WTC11 (cell line): ENCODE results near the gene ELFN1. TPM values are rescaled to one million over a fixed set of nuclear protein-coding genes. Genes with fewer than 3 reads are reported as not detected.

Source experiments
- ATAC-seq: fragments of 200-7000 bp; cut with Tn5 transposase; 2 replicates; pipeline ENCODE4 v1.10.0; 2021; ENCODE audit warnings: mild to moderate bottlenecking, moderate library complexity
- CTCF ChIA-PET: fragments of 300-600 bp; sonication (Branson Sonifier 250); formaldehyde crosslinking; loops from one replicate; lab custom pipeline; 2021; ENCODE audit warnings: antibody characterized with exemption; lab: Charles Lee
- POLR2A ChIA-PET: fragments of 350-600 bp; sonication (Branson Sonifier 250); formaldehyde crosslinking; loops from one replicate; lab custom pipeline; 2021; ENCODE audit warnings: antibody characterized with exemption; lab: Charles Lee
- DNase-seq: peaks from one replicate; pipeline ENCODE4 v3.0.0; 2021; ENCODE audit warnings: low spot score
- H3K27ac Mint-ChIP-seq: 2 replicates; pipeline ENCODE4 v1.8.0; 2021; ENCODE audit warnings: mixed read lengths
- H3K27me3 Mint-ChIP-seq: 2 replicates; pipeline ENCODE4 v1.8.0; 2021; ENCODE audit warnings: low read depth, mild to moderate bottlenecking, moderate library complexity, mixed read lengths
- H3K36me3 Mint-ChIP-seq: 2 replicates; pipeline ENCODE4 v1.8.0; 2021; ENCODE audit warnings: mixed read lengths
- H3K4me1 Mint-ChIP-seq: 2 replicates; pipeline ENCODE4 v1.8.0; 2022; ENCODE audit warnings: mixed read lengths
- H3K4me3 Mint-ChIP-seq: 2 replicates; pipeline ENCODE4 v1.8.0; 2021; ENCODE audit warnings: mild to moderate bottlenecking, moderate library complexity, mixed read lengths
- H3K9me3 Mint-ChIP-seq: 2 replicates; pipeline ENCODE4 v1.8.0; 2021; ENCODE audit warnings: mixed read lengths
- CREB1 ChIP-seq: sonication (generic); formaldehyde crosslinking; IDR thresholded peaks from 2 replicates; pipeline ENCODE4 v1.8.0; 2023; ENCODE audit warnings: mild to moderate bottlenecking, missing genetic modification reagents
- ELF4 ChIP-seq: sonication (generic); formaldehyde crosslinking; IDR thresholded peaks from 2 replicates; pipeline ENCODE4 v1.8.1; 2022; ENCODE audit warnings: low read depth, mild to moderate bottlenecking, moderate library complexity, missing genetic modification reagents
- ETV6 ChIP-seq: sonication (generic); formaldehyde crosslinking; IDR thresholded peaks from 2 replicates; pipeline ENCODE4 v1.8.1; 2022; ENCODE audit warnings: mild to moderate bottlenecking, missing genetic modification reagents
- FOXJ3 ChIP-seq: sonication (generic); formaldehyde crosslinking; IDR thresholded peaks from 2 replicates; pipeline ENCODE4 v1.9.0; 2021; ENCODE audit warnings: missing genetic modification reagents, mild to moderate bottlenecking, borderline replicate concordance
- FOXP1 ChIP-seq: sonication (generic); formaldehyde crosslinking; IDR thresholded peaks from 2 replicates; pipeline ENCODE4 v1.8.0; 2022; ENCODE audit warnings: missing genetic modification reagents, mild to moderate bottlenecking, moderate library complexity, borderline replicate concordance
- GABPB1 ChIP-seq: sonication (generic); formaldehyde crosslinking; IDR thresholded peaks from 2 replicates; pipeline ENCODE4 v1.8.1; 2023; ENCODE audit warnings: mild to moderate bottlenecking, missing genetic modification reagents
- JUN ChIP-seq: sonication (generic); formaldehyde crosslinking; IDR thresholded peaks from 2 replicates; pipeline ENCODE4 v1.8.0; 2023; ENCODE audit warnings: mild to moderate bottlenecking, missing genetic modification reagents
- NR3C1 ChIP-seq: sonication (generic); formaldehyde crosslinking; conservative IDR thresholded peaks from 2 replicates; pipeline ENCODE4 v1.8.1; 2023; ENCODE audit warnings: low read depth, mild to moderate bottlenecking, missing genetic modification reagents
- SMAD4 ChIP-seq: sonication (generic); formaldehyde crosslinking; IDR thresholded peaks from 2 replicates; pipeline ENCODE4 v1.8.0; 2022; ENCODE audit warnings: mild to moderate bottlenecking, missing genetic modification reagents
- SP1 ChIP-seq: sonication (generic); formaldehyde crosslinking; conservative IDR thresholded peaks from 2 replicates; pipeline ENCODE4 v1.8.1; 2022; ENCODE audit warnings: missing genetic modification reagents
- TCF7 ChIP-seq: sonication (generic); formaldehyde crosslinking; IDR thresholded peaks from 2 replicates; pipeline ENCODE4 v1.8.0; 2022; ENCODE audit warnings: mild to moderate bottlenecking, low read depth, missing genetic modification reagents, moderate library complexity
- USF1 ChIP-seq: sonication (generic); formaldehyde crosslinking; IDR thresholded peaks from 2 replicates; pipeline ENCODE4 v1.8.0; 2022; ENCODE audit warnings: mild to moderate bottlenecking, missing genetic modification reagents
- ZBTB43 ChIP-seq: sonication (generic); formaldehyde crosslinking; IDR thresholded peaks from 2 replicates; pipeline ENCODE4 v1.8.1; 2023; ENCODE audit warnings: mild to moderate bottlenecking, missing genetic modification reagents
- ZNF121 ChIP-seq: sonication (generic); formaldehyde crosslinking; IDR thresholded peaks from 2 replicates; pipeline ENCODE4 v1.8.0; 2023; ENCODE audit warnings: missing genetic modification reagents
- ZNF138 ChIP-seq: sonication (generic); formaldehyde crosslinking; conservative IDR thresholded peaks from 2 replicates; pipeline ENCODE4 v1.8.1; 2022; ENCODE audit warnings: mild to moderate bottlenecking, moderate library complexity, missing genetic modification reagents
- ZNF219 ChIP-seq: sonication (generic); formaldehyde crosslinking; IDR thresholded peaks from 2 replicates; pipeline ENCODE4 v1.8.0; 2023; ENCODE audit warnings: missing genetic modification reagents, mild to moderate bottlenecking, borderline replicate concordance
- ZNF416 ChIP-seq: fragments of 250-450 bp; sonication (Bioruptor Pico); IDR thresholded peaks from 2 replicates; pipeline ENCODE4 v1.9.0; 2021; ENCODE audit warnings: mild to moderate bottlenecking, inconsistent platforms
- ZSCAN18 ChIP-seq: fragments of 250-450 bp; sonication (Bioruptor Pico); IDR thresholded peaks from 2 replicates; pipeline ENCODE4 v2.1.2; 2022; ENCODE audit warnings: mild to moderate bottlenecking, moderate library complexity
- total RNA-seq: library from RNA; stranded (reverse); gene quantifications from 3 replicates; pipeline ENCODE4 v1.2.3, GENCODE V29; 2021
- TF ChIP-seq, protein P1 (sequence below): sonication (generic); formaldehyde crosslinking; IDR thresholded peaks from 2 replicates; pipeline ENCODE4 v1.8.1; 2023; ENCODE audit warnings: mild to moderate bottlenecking, moderate library complexity, missing genetic modification reagents
- TF ChIP-seq, protein P2 (sequence below): sonication (generic); formaldehyde crosslinking; IDR thresholded peaks from 2 replicates; pipeline ENCODE4 v1.8.0; 2023; ENCODE audit warnings: mild to moderate bottlenecking, missing genetic modification reagents

The ELFN1 gene
- total RNA-seq, 1 experiment from 2014 or later = 4.6 TPM

DNA sequence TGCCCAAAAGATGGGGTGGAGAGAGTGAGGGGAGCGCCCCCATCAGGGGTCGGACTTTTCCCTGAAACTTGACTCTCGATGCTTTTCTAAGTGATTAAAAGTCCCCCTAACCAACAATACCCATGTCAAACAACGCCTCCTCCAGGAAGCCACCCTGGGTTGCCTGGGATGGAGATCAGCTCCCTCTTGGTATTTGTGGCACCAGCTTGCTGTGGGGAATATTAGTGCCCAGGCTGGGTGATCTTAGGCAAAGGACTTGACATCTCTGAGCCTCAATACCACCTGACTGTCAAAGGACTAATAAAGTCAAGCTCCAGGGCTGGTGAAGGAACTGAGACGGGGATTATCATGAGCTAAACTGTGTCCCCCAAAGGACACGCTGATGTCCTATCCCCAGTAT lies 18.2 kb upstream of the ELFN1 start:
- ATAC-seq = no peak
- H3K36me3 Mint-ChIP-seq = no peaks in the 10 kb centered on the region
- H3K27me3 Mint-ChIP-seq = no peaks in the 10 kb centered on the region
- ChIA-PET POLR2A (no interaction called here), CTCF (interaction anchor here (0.8 to 1.9 kb wide), 4 partner anchors 11 to 116 kb away, joined by 3 to 5 read pairs (median 3); no protein-coding TSS in a partner anchor)
- no peaks in the 10 kb centered on the region for H3K4me1 Mint-ChIP-seq
- no peak for DNase-seq
- no peaks in the 10 kb centered on the region for H3K9me3 Mint-ChIP-seq
- no peak overlapping the region for H3K4me3 Mint-ChIP-seq
- no peak overlapping the region for H3K27ac Mint-ChIP-seq
- TF ChIP-seq NR3C1 (CRISPR knock-in tag) (no peak), SMAD4 (CRISPR knock-in tag) (no peak), ZNF138 (CRISPR knock-in tag) (no peak), ZNF121 (no peak), SP1 (CRISPR knock-in tag) (no peak), GABPB1 (CRISPR knock-in tag) (no peak), FOXP1 (CRISPR knock-in tag) (no peak), ZSCAN18 (CRISPR knock-in tag) (no peak), ZBTB43 (CRISPR knock-in tag) (no peak), FOXJ3 (no peak)

GRCh38 chr7:1653500-1653899 lies 16.6 kb upstream of the ELFN1 start:
- H3K36me3 Mint-ChIP-seq = no peaks in the 10 kb centered on the region
- H3K27me3 Mint-ChIP-seq = no peaks in the 10 kb centered on the region; the same call in 1 of the 2 replicates
- CTCF ChIA-PET = no interaction called here
- no peaks in the 10 kb centered on the region for H3K4me1 Mint-ChIP-seq
- peaks cover 7% of the 10 kb centered on the region; the same call in 1 of the 2 replicates for H3K9me3 Mint-ChIP-seq
- H3K27ac Mint-ChIP-seq = no peak overlapping the region
- ATAC-seq (no peak), DNase-seq (no peak)
- POLR2A ChIA-PET = no interaction called here
- TF ChIP-seq, protein P1, sequence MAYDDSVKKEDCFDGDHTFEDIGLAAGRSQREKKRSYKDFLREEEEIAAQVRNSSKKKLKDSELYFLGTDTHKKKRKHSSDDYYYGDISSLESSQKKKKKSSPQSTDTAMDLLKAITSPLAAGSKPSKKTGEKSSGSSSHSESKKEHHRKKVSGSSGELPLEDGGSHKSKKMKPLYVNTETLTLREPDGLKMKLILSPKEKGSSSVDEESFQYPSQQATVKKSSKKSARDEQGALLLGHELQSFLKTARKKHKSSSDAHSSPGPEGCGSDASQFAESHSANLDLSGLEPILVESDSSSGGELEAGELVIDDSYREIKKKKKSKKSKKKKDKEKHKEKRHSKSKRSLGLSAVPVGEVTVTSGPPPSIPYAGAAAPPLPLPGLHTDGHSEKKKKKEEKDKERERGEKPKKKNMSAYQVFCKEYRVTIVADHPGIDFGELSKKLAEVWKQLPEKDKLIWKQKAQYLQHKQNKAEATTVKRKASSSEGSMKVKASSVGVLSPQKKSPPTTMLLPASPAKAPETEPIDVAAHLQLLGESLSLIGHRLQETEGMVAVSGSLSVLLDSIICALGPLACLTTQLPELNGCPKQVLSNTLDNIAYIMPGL (CRISPR knock-in tag) = no peak
- TF ChIP-seq TCF7 = no peak; the same call in 1 of the 2 replicates
- TF ChIP-seq ZNF219 (CRISPR knock-in tag) = no peak
- TF ChIP-seq ZNF416 (CRISPR knock-in tag) = no peak
- no peak for TF ChIP-seq ETV6 (CRISPR knock-in tag)
- no peak for TF ChIP-seq CREB1
- no peak for TF ChIP-seq ELF4 (CRISPR knock-in tag)
- no peak overlapping the region for H3K4me3 Mint-ChIP-seq

DNA sequence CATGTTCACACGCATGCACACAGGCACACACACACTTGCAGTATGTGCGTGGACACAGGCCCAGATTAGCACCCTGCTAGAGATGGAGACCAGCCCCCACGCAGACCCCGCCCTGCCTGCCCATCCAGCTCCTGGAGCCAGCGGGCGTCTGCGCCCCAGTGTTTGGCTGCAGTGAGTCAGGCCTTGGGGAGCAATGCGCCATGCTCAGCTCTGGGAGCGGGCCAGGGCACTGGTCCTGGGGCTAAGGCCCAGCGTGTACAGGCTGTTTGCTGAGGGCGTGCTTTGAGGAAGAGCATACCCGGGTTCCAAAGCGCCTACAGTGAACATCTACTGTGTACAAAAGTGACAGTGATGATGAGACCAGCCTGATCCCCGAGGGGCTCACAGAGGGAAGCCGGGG lies 16.0 kb upstream of the ELFN1 start:
- ChIA-PET POLR2A (interaction anchor here (0.6 kb wide), 1 partner anchor 8 kb away, joined by 3 read pairs; no protein-coding TSS in a partner anchor), CTCF (no interaction called here)
- ATAC-seq = no peak
- TF ChIP-seq USF1 (no peak), SP1 (CRISPR knock-in tag) (no peak), JUN (no peak)
- TF ChIP-seq, protein P2, sequence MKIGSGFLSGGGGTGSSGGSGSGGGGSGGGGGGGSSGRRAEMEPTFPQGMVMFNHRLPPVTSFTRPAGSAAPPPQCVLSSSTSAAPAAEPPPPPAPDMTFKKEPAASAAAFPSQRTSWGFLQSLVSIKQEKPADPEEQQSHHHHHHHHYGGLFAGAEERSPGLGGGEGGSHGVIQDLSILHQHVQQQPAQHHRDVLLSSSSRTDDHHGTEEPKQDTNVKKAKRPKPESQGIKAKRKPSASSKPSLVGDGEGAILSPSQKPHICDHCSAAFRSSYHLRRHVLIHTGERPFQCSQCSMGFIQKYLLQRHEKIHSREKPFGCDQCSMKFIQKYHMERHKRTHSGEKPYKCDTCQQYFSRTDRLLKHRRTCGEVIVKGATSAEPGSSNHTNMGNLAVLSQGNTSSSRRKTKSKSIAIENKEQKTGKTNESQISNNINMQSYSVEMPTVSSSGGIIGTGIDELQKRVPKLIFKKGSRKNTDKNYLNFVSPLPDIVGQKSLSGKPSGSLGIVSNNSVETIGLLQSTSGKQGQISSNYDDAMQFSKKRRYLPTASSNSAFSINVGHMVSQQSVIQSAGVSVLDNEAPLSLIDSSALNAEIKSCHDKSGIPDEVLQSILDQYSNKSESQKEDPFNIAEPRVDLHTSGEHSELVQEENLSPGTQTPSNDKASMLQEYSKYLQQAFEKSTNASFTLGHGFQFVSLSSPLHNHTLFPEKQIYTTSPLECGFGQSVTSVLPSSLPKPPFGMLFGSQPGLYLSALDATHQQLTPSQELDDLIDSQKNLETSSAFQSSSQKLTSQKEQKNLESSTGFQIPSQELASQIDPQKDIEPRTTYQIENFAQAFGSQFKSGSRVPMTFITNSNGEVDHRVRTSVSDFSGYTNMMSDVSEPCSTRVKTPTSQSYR (CRISPR knock-in tag) = no peak
- peaks cover 7% of the 10 kb centered on the region; the same call in 1 of the 2 replicates for H3K9me3 Mint-ChIP-seq
- no peak overlapping the region for H3K4me3 Mint-ChIP-seq
- H3K27ac Mint-ChIP-seq = no peak overlapping the region
- H3K27me3 Mint-ChIP-seq = no peaks in the 10 kb centered on the region; the same call in 1 of the 2 replicates
- H3K4me1 Mint-ChIP-seq = no peaks in the 10 kb centered on the region
- H3K36me3 Mint-ChIP-seq = no peaks in the 10 kb centered on the region
- DNase-seq = peak; percentile 8
